Endometrial microvascular endothelial cells (primary cell): Measurements from ENCODE around the gene NDRG4. TPM values are rescaled to one million over a fixed set of nuclear protein-coding genes. Genes with fewer than 3 reads are reported as not detected.

Experiments
- in situ Hi-C: cut with HindIII; loops from 2 replicates; pipeline ENCODE4 v1.10.0; 2017; ENCODE audit warnings: low sequenced_read_pairs, low pct_unique_long_range_greater_than_20kb; ENCODE audit errors: inconsistent ontology term
- total RNA-seq: library from RNA; depleted of rRNA; stranded (reverse); fragments of >200 nt; gene quantifications from one replicate; pipeline ENCODE4 v1.2.3, GENCODE V29; 2015; ENCODE audit errors: inconsistent ontology term

The NDRG4 gene, protein sequence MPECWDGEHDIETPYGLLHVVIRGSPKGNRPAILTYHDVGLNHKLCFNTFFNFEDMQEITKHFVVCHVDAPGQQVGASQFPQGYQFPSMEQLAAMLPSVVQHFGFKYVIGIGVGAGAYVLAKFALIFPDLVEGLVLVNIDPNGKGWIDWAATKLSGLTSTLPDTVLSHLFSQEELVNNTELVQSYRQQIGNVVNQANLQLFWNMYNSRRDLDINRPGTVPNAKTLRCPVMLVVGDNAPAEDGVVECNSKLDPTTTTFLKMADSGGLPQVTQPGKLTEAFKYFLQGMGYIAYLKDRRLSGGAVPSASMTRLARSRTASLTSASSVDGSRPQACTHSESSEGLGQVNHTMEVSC
- 20.8 TPM for total RNA-seq

- in situ Hi-C loops, result no loop called here
These were observed at the start of gene NDRG4 for GRCh38 chr16:58499615-58500351. Gene NDRG4, plus strand, starts transcription at chr16:58500143. Its CDS starts 106 bp downstream, at chr16:58500249.

DNA sequence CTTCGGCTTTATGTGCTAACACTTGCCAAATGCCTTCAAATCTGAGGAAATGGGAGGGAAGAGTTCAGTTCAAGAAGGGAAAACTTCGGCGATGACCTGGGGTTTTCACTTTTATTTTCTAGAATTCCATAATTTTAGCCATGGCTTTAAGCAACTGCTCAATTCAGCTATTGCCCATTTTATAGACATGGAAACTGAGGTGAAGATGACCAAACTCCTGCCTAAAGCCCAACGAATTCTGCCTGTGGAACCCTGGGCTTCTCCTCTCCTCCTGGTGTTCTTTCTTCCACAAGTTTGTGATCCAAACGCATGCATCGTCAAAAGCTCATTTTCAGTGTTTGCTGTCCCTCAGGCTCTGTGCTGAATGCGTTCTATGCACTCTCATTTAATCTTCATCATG, 49.4 kb upstream of the NDRG4 start:
- in situ Hi-C loops, result loop anchor here (25.0 kb wide), 1 partner anchor 113 kb away; no protein-coding TSS in a partner anchor

DNA sequence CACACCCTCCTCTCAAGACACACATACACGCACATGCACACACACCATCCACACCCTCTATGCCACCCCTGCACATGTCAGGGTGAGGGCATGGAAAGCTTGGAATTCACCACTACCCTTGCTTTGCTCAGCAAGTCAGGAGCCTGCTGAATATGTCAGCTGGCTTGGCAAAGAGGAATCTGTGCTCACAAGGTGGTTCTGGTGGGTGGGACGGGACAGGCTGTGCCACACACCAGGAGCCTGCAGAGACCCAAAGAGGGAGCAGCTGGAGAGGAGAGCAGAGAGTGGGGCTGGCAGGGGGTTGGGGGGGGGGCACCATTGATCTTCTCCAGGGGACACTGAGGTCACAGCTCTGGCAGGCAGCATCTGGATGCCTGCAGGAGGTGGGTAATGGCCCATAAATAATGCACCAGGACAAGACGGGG, 48.7 kb upstream of the NDRG4 start:
- in situ Hi-C loops, result loop anchor here (25.0 kb wide), 1 partner anchor 114 kb away; no protein-coding TSS in a partner anchor

GRCh38 chr16:58451945-58452401, 48.0 kb upstream of the NDRG4 start:
- in situ Hi-C loops, result loop anchor here (25.0 kb wide), 1 partner anchor 115 kb away; no protein-coding TSS in a partner anchor

DNA sequence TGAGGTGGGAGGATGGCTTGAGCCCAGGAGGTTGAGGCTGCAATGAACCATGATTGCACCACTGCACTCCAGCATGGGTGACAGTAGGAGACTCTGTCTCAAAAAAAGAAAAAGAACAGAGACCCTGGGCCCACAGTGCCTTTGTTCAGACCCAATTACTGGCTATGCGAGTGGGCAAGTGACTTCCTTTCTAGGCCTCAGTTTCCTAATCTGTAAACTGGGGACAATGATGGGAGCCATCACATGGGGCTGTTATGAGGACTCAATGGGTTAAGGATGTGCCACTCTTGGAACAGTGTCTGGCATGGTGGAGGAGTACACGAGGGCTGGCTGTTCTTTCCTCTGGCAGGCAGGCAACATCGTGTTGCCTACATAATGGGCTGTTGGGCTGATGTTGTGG, 47.3 kb upstream of the NDRG4 start:
- in situ Hi-C loops, result loop anchor here (25.0 kb wide), 1 partner anchor 115 kb away; no protein-coding TSS in a partner anchor

DNA sequence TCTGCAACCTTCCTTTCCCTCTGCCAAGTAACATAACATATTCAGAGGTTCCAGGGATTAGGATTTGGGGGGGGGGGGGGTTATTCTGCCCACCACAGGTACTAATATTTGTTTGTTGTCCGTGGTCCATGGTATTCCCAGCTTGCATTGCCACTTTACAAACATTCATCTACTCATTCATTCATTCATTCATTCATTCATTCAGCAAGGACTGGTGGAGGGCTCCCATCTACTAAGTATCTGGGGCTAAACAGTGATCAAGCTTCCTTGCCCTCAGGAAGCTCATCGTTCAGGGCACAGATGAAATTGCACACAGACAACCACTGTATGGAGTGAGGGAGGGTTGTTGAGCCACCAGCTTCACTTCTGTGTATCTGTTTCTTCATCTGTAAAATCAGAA, 45.8 kb upstream of the NDRG4 start:
- in situ Hi-C loops, result loop anchor here (25.0 kb wide), 1 partner anchor 117 kb away; no protein-coding TSS in a partner anchor

DNA sequence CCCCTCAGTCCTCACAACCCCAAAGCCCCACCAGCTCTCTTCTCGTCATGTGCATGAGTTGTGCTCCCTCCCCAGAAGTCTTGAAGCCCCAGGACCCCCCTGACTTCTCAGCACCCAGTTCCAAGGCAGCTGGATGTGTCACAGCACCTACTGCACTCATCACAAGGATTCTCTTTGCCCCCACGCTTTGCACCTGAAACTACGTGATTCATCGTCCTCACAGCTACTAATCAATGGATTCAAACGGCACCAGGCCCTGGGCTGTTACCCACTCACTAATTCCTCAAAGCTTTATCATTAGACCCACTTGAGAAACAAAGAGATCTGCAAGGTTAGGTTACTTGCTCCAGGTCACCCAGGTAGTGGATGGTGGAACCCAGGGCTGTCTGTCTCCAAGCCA, 45.1 kb upstream of the NDRG4 start:
- in situ Hi-C loops, result loop anchor here (25.0 kb wide), 1 partner anchor 118 kb away; no protein-coding TSS in a partner anchor

GRCh38 chr16:58455750-58456149, 44.2 kb upstream of the NDRG4 start:
- in situ Hi-C loops, result loop anchor here (25.0 kb wide), 1 partner anchor 118 kb away; no protein-coding TSS in a partner anchor

DNA sequence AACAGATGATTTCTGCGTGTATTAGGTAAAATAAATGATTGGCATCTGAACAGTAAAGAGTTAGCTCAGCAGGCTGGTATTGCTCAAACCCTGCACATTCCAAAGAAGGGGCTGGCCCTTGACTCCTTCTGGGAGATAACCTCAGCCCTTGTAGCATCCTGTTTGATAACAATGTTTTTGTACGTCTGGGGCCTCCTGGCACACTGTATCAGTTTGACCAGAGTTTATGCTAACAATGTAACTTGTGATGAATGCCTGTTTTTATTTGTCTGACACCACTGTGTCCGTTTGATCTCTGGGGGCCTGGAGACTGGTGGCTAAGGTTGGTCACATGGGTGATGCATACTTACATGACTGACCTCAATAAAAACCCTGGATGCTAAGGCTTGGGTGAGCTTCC, 43.8 kb upstream of the NDRG4 start:
- in situ Hi-C loops, result loop anchor here (25.0 kb wide), 1 partner anchor 119 kb away; no protein-coding TSS in a partner anchor

- in situ Hi-C loops, result loop anchor here (25.0 kb wide), 1 partner anchor 121 kb away; no protein-coding TSS in a partner anchor
These were observed 41.2 kb upstream of the NDRG4 start for GRCh38 chr16:58458606-58459343.

DNA sequence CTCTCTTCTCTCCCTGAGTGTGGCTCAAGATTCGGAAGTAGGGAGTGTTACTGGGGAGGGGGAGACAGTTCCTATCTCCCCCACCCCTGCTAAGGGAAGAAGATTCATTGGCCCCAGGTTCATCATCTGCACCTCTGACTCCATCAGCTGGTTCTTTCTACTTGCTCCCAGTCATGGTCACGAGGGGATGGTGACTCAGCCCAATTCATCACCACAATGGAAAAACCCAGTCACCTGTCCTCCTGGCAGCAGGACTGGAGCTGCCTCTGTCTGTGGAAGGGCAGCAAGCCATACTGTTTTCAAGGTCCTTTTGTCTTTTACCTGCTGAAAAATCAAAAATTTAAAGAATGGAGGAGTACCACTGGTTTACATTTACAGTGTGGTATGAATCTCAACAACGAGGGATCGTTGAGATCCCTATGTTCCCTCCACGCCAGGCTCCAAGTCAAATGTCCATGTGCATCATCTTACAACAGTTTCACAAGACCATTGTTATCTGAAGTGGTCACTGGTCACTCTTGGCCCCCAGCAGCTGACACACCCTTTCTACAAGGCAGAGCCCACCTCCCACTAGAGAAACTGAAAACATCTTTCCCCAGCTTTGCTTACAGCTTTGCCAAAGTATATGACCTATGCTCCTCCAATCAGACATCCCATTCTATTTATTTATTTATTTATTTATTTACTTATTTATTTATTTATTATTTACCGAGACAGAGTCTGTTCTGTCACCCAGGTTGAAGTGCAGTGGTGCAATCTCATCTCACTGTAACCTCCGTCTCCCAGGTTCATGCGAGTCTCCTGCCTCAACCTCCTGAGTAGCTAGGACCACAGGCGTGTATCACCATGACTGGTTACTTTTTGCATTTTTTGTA, 40.4 kb upstream of the NDRG4 start:
- in situ Hi-C loops, result loop anchor here (25.0 kb wide), 1 partner anchor 122 kb away; no protein-coding TSS in a partner anchor

- in situ Hi-C loops, result loop anchor here (25.0 kb wide), 1 partner anchor 123 kb away; no protein-coding TSS in a partner anchor
These were observed 39.7 kb upstream of the NDRG4 start for GRCh38 chr16:58460219-58460610.

DNA sequence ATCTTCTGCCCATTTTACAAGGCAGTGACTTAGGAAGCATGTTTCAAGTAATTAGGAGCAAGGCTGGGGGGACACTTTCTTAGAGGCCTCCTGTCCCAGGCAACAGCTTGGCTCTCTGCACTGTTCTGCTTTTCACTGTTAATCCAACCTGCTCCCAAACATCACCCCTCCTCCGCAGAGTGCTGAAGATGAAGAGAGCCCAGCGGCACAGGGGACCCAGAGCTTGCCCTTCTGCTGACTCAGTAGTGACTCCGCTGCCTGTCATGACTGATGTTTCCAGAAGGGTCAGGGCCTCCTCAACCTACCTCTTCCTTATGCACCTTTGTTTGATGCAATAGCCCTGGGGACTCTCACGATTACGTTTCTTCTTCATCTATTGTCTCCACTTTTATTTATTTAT, 38.9 kb upstream of the NDRG4 start:
- in situ Hi-C loops, result loop anchor here (25.0 kb wide), 1 partner anchor 124 kb away; no protein-coding TSS in a partner anchor

DNA sequence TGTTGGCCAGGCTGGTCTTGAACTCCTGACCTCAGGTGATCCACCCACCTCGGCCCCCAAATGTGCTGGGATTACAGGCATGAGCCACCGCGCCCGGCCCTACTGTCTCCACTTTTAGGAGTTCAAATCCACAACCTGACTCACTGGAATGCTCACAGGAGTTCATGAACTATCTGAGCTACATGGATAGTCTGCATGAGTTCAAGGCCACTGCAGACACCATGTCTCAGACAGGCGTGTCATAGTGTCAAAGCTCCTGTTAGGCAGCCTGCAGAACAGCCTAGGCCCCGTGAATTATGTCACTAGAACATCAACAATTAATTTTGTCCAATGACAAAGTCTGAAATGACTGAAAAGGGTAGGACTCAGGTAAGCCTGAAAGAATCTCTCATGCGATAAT, 38.3 kb upstream of the NDRG4 start:
- in situ Hi-C loops, result loop anchor here (25.0 kb wide), 1 partner anchor 124 kb away; no protein-coding TSS in a partner anchor

DNA sequence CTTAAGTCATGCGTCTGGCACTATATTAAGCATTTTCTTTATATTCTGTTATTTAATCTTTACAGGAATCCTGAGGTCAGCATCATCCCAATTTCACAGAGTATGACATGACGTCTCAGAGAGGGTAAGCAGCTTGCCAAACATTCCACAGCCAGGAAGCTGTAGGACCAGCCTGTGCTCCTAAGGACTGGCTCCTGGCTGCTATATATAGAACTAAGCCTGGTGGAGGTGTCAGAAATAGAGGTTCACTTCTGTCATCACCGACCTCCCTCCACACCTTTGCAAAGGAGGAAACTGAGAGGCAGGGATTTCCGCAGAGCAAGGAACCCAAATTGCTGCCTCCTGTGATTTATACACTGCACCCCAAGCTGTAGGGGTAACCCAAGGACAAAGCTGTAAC, 37.9 kb upstream of the NDRG4 start:
- in situ Hi-C loops, result loop anchor here (25.0 kb wide), 1 partner anchor 125 kb away; no protein-coding TSS in a partner anchor

- in situ Hi-C loops, result loop anchor here (25.0 kb wide), 1 partner anchor 125 kb away; no protein-coding TSS in a partner anchor
These were observed 37.4 kb upstream of the NDRG4 start for GRCh38 chr16:58462499-58462996.
